HFFc6 (cell line): ENCODE results near the gene DRD2. TPM values are rescaled to one million over a fixed set of nuclear protein-coding genes. Genes with fewer than 3 reads are reported as not detected.

Source experiments
- DNase-seq: peaks from one replicate; pipeline ENCODE4 v3.0.0-alpha.2; 2018
- H3K27ac Mint-ChIP-seq: 2 replicates; pipeline ENCODE4 v1.8.0; 2020; ENCODE audit warnings: mild to moderate bottlenecking, mixed read lengths
- H3K27me3 Mint-ChIP-seq: 2 replicates; pipeline ENCODE4 v1.8.0; 2021; ENCODE audit warnings: mild to moderate bottlenecking, moderate library complexity, mixed read lengths; ENCODE audit not compliant: insufficient read depth
- H3K36me3 Mint-ChIP-seq: 2 replicates; pipeline ENCODE4 v1.8.0; 2021; ENCODE audit warnings: low read depth, mixed read lengths
- H3K4me1 Mint-ChIP-seq: 2 replicates; pipeline ENCODE4 v1.8.0; 2020; ENCODE audit warnings: low read depth, mixed read lengths
- H3K4me3 Mint-ChIP-seq: 2 replicates; pipeline ENCODE4 v1.8.0; 2020; ENCODE audit warnings: mild to moderate bottlenecking, moderate library complexity, mixed read lengths
- H3K9me3 Mint-ChIP-seq: 2 replicates; pipeline ENCODE4 v1.8.0; 2020; ENCODE audit warnings: mild to moderate bottlenecking, mixed read lengths
- CTCF ChIP-seq: fragments of 200-600 bp; sonication (generic); IDR thresholded peaks from 2 replicates; pipeline ENCODE4 v1.5.0; 2021; ENCODE audit warnings: antibody characterized with exemption, mild to moderate bottlenecking
- total RNA-seq, 6 experiments: library from RNA; stranded (reverse); fragmentation: NEBNext Ultra II Directional; extraction: Animal tissue kit (Norgen Biotek cat#: 25700); gene quantifications; 2 replicates in 1 of 6; 3 replicates in 5 of 6; pipeline ENCODE4 v1.2.3, GENCODE V29; 2021

Gene DRD2
- total RNA-seq, 6 experiments from 2014 or later: not detected

GRCh38 chr11:113405724-113406478 is 69.3 kb downstream of the DRD2 start:
- DNase-seq: no peak
- Mint-ChIP-seq H3K27me3 (peaks cover 8% of the 10 kb centered on the region), H3K36me3 (no peaks in the 10 kb centered on the region), H3K9me3 (no peaks in the 10 kb centered on the region), H3K4me1 (no peaks in the 10 kb centered on the region), H3K27ac (no peak overlapping the region), H3K4me3 (no peak overlapping the region)
- no peak for TF ChIP-seq CTCF

- no peak for TF ChIP-seq CTCF
- Mint-ChIP-seq H3K4me1 (no peaks in the 10 kb centered on the region), H3K27me3 (peaks cover 8% of the 10 kb centered on the region), H3K9me3 (no peaks in the 10 kb centered on the region), H3K27ac (no peak overlapping the region), H3K4me3 (no peak overlapping the region), H3K36me3 (no peaks in the 10 kb centered on the region)
- no peak for DNase-seq
Observed at GRCh38 chr11:113404859-113405430, 70.3 kb downstream of the DRD2 start.

GRCh38 chr11:113401718-113402117 is 73.5 kb downstream of the DRD2 start:
- Mint-ChIP-seq H3K4me1 (no peaks in the 10 kb centered on the region), H3K36me3 (no peaks in the 10 kb centered on the region), H3K4me3 (no peak overlapping the region), H3K27me3 (peaks cover 8% of the 10 kb centered on the region), H3K9me3 (no peaks in the 10 kb centered on the region), H3K27ac (no peak overlapping the region)
- DNase-seq: peak; percentile 1
- no peak for TF ChIP-seq CTCF

- Mint-ChIP-seq H3K27ac (no peak overlapping the region), H3K27me3 (peaks cover 7% of the 10 kb centered on the region), H3K4me3 (no peak overlapping the region), H3K36me3 (no peaks in the 10 kb centered on the region), H3K9me3 (no peaks in the 10 kb centered on the region), H3K4me1 (no peaks in the 10 kb centered on the region)
- TF ChIP-seq CTCF: no peak
- no peak for DNase-seq
Observed at GRCh38 chr11:113400631-113401230, 74.5 kb downstream of the DRD2 start.

GRCh38 chr11:113398669-113399430 is 76.3 kb downstream of the DRD2 start:
- Mint-ChIP-seq H3K36me3 (no peaks in the 10 kb centered on the region), H3K27ac (no peak overlapping the region), H3K4me1 (no peaks in the 10 kb centered on the region), H3K27me3 (peaks cover 7% of the 10 kb centered on the region), H3K4me3 (no peak overlapping the region), H3K9me3 (no peaks in the 10 kb centered on the region)
- no peak for TF ChIP-seq CTCF
- no peak for DNase-seq
